ENCODE data around the gene LACTBL1.

GRCh38 chr1:22963044-22963677 lies 9.5 kb downstream of the LACTBL1 start:
- TF ChIP-seq, protein P1, sequence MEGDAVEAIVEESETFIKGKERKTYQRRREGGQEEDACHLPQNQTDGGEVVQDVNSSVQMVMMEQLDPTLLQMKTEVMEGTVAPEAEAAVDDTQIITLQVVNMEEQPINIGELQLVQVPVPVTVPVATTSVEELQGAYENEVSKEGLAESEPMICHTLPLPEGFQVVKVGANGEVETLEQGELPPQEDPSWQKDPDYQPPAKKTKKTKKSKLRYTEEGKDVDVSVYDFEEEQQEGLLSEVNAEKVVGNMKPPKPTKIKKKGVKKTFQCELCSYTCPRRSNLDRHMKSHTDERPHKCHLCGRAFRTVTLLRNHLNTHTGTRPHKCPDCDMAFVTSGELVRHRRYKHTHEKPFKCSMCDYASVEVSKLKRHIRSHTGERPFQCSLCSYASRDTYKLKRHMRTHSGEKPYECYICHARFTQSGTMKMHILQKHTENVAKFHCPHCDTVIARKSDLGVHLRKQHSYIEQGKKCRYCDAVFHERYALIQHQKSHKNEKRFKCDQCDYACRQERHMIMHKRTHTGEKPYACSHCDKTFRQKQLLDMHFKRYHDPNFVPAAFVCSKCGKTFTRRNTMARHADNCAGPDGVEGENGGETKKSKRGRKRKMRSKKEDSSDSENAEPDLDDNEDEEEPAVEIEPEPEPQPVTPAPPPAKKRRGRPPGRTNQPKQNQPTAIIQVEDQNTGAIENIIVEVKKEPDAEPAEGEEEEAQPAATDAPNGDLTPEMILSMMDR (IDR thresholded peaks at IDR 0.05): no peak
- no peak for TF ChIP-seq POLR2A (IDR thresholded peaks at IDR 0.05)

Measured in Peyer's patch (tissue), 4 donors.